Left cardiac atrium (tissue), 4 donors: ENCODE data around the gene REXO4. TPM values are rescaled to one million over a fixed set of nuclear protein-coding genes. Genes with fewer than 3 reads are reported as not detected.

Source experiments
- ATAC-seq, 2 donors: fragments of 200-7000 bp; cut with Tn5 transposase; one replicate each; pipeline ENCODE4 v1.9.1; 2020; ENCODE audit warnings: mild to moderate bottlenecking in 2 of 2, moderate library complexity in 2 of 2
- DNase-seq: peaks from one replicate; pipeline ENCODE4 v3.0.0-alpha.2; 2020
- intact Hi-C, 2 donors: fragments of 100-400 bp; cut with DNase I; formaldehyde crosslinking; loops; one replicate each; pipeline versions ENCODE4 v1.14.1 to v1.15.1; 2022 to 2023
- total RNA-seq, 2 donors: library from RNA; stranded (reverse); fragmentation: NEBNext Ultra II Directional; extraction: Animal tissue kit (Norgen Biotek cat#: 25700); gene quantifications; one replicate each; pipeline ENCODE4 v1.2.1, GENCODE V29; 2021
- donor health status: DM: no; HTN: yes; CAD: no.
- donor health status: DM: no; HTN: yes; CAD: no; lungs with severe emphysema.
- donor health status: DM: yes; HTN: yes; CAD: no.
- donor health status: Dilated cardiomyopathy.

Gene REXO4
- total RNA-seq, 2 donors from 2014 or later: 12.2 to 12.6 TPM

DNA sequence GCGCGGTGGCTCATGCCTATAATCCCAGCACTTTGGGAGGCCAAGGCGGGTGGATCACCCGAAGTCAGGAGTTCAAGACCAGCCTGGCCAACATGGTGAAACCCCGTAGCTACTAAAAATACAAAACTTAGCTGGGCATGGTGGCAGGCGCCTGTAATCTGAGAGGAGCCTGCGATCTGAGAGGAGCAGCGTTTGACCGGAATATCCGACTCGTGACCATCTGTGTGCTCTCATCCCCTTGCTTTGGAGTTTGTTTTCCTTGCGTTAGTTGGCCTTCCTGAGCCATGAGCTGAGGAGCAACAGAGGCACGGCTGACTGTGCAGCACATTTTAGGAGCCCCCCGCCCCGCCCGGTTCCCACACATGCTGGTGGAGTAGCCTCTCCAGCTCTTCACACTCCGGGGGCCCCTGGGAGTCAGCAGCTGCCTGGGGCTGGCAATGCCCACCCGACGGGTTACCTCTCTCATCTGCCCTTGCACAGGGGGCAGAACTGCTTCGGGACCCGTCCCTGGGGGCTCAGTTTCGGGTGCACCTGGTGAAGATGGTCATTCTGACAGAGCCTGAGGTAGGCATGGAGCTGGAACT, 7.3 kb upstream of the REXO4 start:
- intact Hi-C loops: no loop called here
- DNase-seq: no peak
- no peak for ATAC-seq

DNA sequence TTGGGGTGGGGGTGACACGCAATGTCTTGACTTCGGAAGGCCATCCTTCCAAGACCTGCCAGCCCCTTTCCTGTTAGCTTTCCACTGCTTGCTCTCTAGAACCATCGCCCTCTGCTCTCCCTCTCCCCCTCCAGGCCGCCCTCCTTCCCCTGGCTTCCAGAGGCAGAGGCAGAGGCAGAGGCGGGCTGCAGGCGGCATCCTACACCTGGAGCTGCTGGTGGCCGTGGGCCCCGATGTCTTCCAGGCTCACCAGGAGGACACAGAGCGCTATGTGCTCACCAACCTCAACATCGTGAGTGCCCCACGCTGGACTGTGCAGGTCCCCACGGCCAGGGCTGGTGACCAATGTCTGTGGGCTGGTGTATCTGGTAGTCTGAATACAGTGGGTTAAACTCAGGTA, 6.4 kb upstream of the REXO4 start:
- ATAC-seq (no peak), DNase-seq (no peak)
- intact Hi-C loops: no loop called here

DNA sequence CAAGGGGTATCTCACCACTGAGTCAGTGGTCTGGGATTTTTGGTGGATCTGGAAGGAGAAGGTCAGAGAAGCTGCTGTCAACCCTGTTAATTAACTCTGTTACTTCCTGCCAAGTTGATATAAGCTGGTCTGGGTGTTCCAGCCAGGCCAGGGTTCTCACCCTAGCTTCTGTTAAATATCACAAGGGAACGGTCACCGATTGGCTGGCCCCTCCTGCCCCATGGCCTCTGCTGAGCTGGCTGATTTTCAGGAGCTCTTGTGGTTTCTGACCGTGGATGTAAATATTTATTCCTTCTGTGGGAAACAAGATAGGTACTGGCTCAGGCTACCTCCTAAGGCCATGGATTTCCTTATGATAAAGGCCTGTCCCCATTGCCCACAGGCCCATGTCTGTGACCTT, 5.4 kb upstream of the REXO4 start:
- no peak for ATAC-seq
- no peak for DNase-seq
- intact Hi-C loops: no loop called here

DNA sequence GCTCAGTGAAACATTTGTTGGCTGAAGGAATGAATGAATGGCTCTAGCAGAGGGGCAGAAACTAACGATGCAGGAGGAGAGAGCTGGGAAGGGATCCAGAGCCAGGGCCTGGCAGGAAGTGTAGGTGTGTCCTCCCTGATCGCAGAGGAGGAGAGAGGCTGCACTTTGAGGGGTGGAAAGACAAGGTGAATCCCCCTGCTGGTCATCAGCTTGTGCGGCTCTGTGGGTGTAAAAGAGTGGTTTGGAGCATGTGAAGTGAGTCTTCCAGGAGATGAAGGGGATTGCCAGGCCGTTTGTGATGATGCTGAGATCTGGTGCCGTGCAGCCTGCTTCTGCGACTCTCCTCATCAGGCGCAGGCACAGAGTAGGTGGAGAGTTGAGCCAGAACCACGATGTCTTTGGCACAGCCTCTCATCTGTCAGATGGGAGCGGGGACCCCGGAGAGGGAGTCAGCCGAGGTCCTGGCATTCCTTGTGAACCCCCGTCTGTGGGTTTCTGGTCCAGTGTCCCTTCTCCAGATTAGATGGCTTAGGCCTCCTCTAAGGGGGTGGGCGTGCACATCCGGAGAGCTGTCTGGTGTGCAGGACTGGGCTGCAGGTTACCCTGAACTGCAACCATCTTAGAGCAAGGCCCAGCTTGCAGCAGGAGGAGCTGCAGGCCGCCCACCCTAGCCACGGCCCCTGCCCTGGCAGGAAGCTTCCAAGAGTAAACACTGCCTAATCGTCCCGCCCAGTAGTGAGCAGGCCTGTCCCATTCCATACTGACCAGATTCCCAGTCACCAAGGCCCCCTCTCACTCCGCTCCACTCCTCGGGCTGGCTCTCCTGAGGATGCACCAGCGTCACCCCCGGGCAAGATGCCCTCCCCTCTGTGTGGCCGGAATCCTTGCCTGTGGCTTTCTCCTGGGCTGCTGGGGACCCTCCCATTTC, 4.1 kb upstream of the REXO4 start, which contains the start of gene ADAMTS13:
ADAMTS13 (plus strand) TSS at position 753 of the 928 bp plus-strand sequence; CDS start at position 830, 77 bp downstream.
- ATAC-seq: no peak
- intact Hi-C loops: no loop called here

DNA sequence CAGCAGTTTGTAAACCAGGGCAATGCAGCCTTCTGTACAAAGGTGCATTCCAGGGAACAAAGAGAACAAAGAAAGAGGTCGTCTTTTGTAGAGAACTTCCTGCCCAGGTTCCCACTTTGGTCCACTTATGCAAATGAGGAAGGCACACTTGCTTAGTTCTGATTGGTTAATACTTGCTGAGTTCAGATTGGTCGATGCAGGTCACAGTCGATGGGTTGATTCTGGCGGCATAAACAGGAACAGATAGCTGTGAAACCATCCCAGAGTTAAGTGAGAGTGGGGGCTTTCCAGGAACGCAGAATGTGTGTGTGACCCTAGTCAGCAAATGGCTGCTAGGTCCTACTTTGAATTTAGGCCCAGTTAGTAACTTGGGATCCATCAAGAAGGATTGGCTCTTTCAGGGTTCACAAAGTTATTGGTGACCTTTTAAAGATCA, 2.6 kb upstream of the REXO4 start:
- DNase-seq (no peak), ATAC-seq (no peak)
- intact Hi-C loops: no loop called here

More for the DNA sequence above, 4.1 kb upstream of the REXO4 start, which contains the start of gene ADAMTS13:
- DNase-seq: no peak

DNA sequence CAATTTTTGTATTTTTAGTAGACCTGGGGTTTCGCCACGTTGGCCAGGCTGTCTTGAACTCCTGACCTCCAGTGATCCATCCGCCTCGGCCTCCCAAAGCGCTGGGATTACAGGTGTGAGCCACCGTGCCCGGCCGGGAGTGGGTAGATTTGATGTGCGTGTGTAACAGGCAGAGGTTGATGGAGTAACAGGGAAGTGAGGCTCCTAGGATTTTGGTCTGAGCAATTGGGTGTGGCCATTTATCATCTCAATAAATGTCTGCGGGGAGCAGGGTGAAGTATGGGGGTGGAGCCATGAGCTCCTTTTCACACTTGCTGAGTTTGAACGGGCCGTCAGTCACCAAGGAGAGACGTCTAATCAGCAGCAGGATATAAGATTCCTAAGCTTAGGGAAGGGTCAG, 1.2 kb upstream of the REXO4 start:
- DNase-seq (no peak), ATAC-seq (no peak)
- intact Hi-C loops: loop anchor here in 1 of 2 donors (5.0 kb wide), 1 partner anchor 42 kb away; the partner anchor contains the start of genes STKLD1 and SURF4

DNA sequence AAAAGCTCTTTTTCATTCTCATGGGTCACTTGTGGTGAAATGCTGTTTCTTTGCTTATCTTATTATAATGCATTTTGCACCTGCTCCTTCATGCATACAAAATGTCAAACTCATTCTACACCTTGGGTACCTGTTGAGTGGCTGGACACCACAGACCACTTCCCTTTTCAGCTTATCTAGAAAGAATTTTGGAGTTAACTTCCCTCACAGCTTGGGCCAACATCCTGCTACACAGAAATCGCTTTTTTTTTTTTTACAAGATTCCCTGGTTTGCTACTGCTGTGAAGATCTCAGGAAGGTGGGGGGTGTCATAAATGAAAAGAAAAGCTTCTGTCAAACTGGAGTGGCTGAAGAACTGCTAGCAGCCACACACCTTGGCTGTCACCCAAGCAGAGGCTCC, 2.6 kb downstream of the REXO4 start:
- DNase-seq (no peak), ATAC-seq (no peak)
- intact Hi-C loops: loop anchor here in 1 of 2 donors (5.0 kb wide), 1 partner anchor 38 kb away; the partner anchor contains the start of genes STKLD1 and SURF4

DNA sequence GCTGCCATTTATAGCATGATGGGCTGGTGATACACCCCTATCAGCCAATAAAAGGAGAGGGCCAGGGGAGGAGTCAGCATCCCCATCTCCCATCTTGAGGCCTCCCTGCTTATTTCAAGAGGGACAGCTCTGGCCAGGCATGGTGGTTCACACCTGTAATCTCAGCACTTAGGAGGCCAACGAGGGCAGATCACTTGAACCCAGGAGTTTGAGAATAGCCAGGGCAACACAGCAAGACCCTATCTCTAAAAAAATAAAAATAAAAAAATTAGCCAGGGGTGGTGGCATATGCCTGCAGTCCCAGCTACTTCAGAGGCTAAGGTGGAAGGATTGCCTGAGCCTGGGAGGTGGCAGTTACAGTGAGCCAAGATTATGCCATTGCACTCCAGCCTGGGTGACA, 9.8 kb downstream of the REXO4 start:
- intact Hi-C loops: loop anchor here in 1 of 2 donors (5.0 kb wide), 1 partner anchor 79 kb away; no protein-coding TSS in a partner anchor
- no peak for ATAC-seq
- DNase-seq: no peak

DNA sequence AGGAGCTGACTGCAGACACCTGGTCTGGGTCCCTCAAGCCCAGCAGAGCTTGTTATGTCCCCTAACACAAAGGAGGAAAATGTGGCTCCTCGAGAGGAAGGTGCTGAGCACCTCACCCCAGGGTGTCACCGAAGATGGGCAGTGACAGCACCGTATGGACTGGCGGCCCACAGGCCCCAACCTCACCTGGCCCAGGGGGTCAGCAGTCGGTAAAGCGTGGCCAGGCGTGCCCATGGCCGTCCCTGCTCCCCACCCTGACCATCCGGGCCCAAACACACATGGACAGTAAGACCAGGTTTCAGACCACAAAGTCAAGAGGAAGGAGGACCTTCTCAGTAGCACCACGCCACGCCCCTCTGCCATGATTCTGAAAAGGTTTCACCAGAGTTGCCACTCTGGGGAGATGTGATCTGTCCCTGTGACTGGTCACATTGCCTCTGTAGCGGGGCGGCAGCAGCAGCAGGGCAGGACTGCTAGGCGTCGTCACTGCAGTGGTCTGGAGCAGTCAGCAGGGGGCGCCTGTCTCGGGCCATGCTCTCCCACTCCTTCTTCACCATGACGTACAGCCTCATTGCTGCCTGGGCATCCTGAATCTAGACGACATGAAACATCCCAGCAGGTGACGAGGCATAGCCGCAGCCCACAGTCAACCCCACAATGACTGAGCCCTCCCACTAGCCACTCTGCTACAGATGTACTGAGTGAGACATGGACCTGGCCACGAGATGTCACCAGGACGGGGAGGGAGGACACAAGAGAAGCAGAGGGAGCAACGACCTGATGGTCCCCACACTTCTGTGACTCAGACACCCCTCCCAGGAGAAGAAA, 11.1 kb downstream of the REXO4 start:
- intact Hi-C loops: loop anchor here (1.0 to 5.0 kb wide), 2 partner anchors 80 to 81 kb away; no protein-coding TSS in a partner anchor
- DNase-seq: peak; percentile 75
- ATAC-seq: peak; percentile 74 to 82

DNA sequence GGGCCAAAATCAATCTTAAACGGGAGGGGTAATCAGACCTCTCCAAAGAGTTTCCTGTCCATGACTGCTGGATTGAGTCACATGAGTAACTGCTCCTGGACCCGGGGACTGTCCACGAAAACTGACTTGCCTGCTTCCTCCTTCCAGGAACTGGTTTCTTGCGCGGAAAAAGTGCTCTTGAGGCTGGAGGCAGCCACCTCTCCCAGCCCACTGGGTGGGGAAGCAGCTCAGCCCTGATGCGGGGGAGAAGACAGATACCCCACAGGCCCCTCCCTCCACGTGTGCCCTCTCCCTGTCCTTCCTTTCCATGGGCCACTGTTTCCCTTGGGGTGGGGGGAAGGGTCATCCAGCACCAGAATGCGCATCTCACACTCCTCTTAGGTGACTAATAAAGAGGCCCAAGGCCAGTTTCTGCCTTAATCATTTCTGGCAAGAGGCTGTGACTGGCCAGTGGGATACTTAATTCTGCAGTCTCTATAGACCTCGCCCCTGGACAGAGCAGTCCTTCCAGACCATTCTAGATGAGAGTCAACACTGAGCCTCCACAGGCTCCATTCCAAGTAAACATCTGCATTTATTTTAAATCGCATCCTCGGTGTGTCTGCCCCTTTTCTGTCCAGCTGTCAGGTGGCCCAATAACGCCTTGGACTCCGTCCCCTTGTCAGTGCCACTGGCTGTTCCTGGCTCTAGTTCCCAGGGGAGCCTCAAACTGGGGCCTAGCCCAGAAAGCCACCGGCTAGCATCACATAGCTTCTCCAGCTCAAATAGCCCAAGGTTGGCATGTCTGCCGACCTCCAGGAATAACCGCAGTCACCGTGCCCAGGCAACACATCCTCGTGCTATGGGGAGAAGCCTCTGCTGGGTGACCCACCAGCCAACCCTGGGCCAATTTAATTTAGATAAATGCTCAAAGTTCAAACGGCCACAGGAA, 12.0 kb downstream of the REXO4 start:
- ATAC-seq: peak; percentile 15 to 28
- peak; percentile 52 for DNase-seq
- intact Hi-C loops: loop anchor here (1.0 to 5.0 kb wide), 2 partner anchors 81 to 82 kb away; no protein-coding TSS in a partner anchor

DNA sequence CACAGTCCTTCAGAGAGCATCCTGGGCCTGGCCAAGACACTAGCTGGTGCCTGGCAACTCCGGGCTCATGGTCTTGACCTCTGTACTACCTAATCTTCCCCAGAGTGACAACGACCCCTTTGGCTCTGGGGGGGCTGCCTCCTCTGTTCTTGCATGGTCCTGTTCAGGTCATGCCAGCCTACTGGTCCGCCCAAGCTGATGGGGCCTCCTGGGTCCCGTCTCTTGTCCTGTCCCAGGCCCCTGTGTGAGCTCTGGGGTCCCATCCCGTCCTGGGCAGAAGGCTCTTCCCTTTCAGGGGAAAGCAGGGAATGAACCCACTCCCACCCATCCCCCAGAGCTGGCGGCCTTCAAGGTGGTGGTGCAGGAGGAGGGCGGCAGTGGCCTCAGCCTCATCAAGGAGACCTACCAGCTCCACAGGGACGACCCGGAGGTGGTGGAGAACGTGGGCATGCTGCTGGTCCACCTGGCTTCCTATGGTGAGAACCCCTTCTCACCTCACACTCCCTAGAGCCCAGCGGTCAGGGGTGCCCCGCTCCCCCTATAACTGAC, 13.3 kb downstream of the REXO4 start:
- intact Hi-C loops: loop anchor here in 1 of 2 donors (5.0 kb wide), 1 partner anchor 83 kb away; no protein-coding TSS in a partner anchor
- DNase-seq (no peak), ATAC-seq (no peak)

DNA sequence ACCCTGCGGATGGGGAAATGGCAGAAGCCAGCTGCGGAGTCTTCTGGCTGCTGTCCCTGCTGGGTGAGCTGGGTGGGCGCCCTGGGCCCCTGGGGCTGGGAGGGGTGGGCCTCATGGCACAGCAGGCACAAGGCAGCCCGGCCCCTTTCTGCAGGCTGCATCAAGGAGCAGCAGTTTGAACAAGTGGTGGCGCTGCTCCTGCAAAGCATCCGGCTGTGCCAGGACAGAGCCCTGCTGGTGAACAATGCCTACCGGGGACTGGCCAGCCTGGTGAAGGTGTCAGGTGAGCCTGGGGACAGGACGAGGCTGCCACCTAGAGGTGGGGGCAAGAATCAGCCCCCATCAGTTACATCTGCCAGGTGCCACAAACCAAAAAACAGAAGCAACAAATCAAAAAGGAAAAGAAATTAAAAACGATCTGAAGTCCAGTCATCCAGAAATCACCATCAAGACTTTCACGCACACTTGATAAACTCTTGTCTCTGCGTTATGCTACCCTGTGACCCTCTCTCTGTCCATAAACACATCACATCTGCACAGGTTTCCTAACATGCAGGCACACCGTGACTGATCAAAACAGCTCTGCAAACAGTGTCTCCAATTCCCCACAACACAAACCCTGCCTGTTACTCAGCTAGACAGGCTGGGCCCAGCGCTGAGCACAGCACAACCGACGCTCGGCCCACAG, 13.9 kb downstream of the REXO4 start:
- ATAC-seq: no peak
- intact Hi-C loops: no loop called here
- no peak for DNase-seq

DNA sequence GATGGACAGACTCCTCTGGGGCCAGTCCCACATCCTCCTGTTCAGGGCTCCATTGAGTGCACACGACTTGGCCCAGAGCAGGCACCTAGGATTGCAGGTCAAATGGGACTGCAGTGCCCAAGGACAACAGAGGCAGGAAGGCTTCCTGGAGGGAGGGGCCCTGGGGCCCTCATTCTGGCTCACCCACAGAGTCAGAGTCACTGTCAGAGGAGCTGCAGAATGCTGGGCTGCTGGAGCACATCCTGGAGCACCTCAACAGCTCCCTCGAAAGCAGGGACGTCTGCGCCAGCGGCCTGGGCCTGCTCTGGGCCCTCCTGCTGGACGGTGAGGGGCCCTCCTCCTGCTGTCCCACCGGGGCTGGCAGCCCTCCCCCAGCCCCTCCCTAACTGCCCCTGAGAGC, 15.1 kb downstream of the REXO4 start:
- intact Hi-C loops: no loop called here
- DNase-seq: no peak
- no peak for ATAC-seq

DNA sequence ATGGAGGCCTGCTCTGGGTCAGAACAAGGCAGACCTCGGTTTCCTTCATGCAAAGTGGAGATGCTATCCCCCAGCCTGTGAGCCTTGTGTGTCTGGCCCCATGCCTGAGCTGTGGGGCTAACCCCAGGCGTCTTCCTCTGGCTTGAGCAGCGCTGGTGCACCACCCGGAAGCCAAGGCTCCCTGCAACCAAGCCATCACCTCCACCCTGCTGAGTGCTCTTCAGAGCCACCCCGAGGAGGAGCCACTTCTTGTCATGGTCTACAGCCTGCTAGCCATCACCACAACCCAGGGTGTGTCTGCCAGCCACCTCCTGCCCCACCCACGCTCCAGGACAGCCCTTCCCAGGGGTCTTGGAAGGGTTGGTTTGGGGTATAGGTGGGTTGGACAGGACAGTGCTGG, 16.2 kb downstream of the REXO4 start:
- ATAC-seq: no peak
- DNase-seq: no peak
- intact Hi-C loops: no loop called here

DNA sequence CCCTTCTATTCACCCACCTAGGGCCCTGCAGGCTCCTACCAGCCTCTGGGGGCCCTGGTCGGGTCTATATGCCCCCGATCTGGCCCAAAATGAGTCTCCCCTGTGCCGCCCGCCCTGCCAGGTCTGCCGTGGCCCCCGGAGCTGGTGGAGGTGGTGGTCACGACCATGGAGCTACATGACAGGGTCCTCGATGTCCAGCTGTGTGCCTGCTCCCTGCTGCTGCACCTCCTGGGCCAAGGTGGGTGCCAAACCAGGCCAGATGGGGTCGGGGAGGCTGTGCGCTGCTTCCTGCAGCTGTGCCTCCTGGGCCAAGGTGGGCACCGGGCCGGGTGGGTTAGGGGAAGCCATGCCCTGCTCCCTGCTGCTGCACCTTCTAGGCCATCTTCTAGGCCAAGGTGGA, 17.5 kb downstream of the REXO4 start:
- ATAC-seq (no peak), DNase-seq (no peak)
- intact Hi-C loops: no loop called here

DNA sequence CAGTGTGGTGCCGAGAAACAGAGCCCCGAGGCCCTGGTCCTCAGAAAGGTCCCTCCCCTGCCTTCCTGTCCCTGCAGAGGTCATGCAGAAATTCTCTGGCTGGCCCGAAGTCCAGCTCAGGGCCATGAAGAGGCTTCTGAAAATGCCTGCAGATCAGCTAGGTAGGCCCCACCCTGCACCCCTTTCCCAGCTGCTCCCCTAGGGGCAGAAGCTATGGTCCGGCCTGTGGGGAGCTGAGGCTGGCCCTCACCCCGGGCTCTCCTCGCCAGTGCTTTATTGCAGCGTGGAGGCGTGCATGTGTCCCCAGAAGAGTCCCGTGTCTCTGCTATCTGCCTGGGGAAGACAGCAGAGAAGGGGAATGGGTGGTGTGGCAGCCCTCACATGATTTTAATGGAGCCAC, 19.9 kb downstream of the REXO4 start:
- intact Hi-C loops: no loop called here
- ATAC-seq (no peak), DNase-seq (no peak)

DNA sequence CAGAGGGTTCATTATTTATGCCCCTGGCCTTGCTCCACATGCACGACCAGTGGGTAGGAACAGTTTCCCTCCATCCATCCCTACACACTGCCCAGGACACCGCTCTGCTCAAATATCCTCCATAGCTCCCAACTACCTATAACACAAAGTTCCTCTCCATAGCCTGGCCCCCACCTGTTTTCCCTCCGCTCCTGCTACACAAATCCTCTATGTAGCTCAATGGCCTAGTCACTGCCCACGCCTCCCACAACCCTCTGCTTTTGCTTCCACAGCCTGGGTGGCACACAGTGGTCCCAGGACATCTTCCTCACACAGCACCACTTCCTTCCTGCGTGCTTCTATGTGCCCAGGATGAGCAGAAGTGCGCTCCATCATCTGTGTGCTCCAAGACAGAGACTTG, 20.4 kb downstream of the REXO4 start:
- intact Hi-C loops: no loop called here
- DNase-seq: no peak
- no peak for ATAC-seq
